Osteoblast (primary cell): Measurements from ENCODE around the gene APBB1. TPM values are rescaled to one million over a fixed set of nuclear protein-coding genes. Genes with fewer than 3 reads are reported as not detected.

Experiments used
- DNase-seq: peaks from one replicate; pipeline ENCODE4 v3.0.0; 2011; ENCODE audit warnings: low spot score, mixed read lengths; ENCODE audit not compliant: insufficient read length; ENCODE audit errors: missing footprints
- H2AFZ ChIP-seq: 2 replicates; pipeline ENCODE4 v1.6.0; 2011; ENCODE audit warnings: mild to moderate bottlenecking, low read length
- H3K27ac ChIP-seq: 2 replicates; pipeline ENCODE4 v1.5.1; 2011; ENCODE audit warnings: mild to moderate bottlenecking, low read depth, low read length, moderate library complexity
- H3K27me3 ChIP-seq: 2 replicates; pipeline ENCODE4 v1.6.0; 2012; ENCODE audit warnings: mild to moderate bottlenecking, control low read depth, inconsistent platforms, low read length, moderate library complexity; ENCODE audit not compliant: insufficient read depth
- H3K36me3 ChIP-seq: 2 replicates; pipeline ENCODE4 v1.5.1; 2011; ENCODE audit warnings: mild to moderate bottlenecking, low read length, control low read depth, moderate library complexity; ENCODE audit not compliant: insufficient read depth
- H3K4me1 ChIP-seq: 2 replicates; pipeline ENCODE4 v1.5.1; 2011; ENCODE audit warnings: mild to moderate bottlenecking, low read length, control low read depth, moderate library complexity; ENCODE audit not compliant: insufficient read depth
- H3K4me2 ChIP-seq: 2 replicates; pipeline ENCODE4 v1.6.0; 2011; ENCODE audit warnings: mild to moderate bottlenecking, low read length; ENCODE audit not compliant: insufficient read depth
- H3K4me3 ChIP-seq: fragments of 200-600 bp; sonication (generic); 3 replicates; pipeline ENCODE4 v1.5.1; 2012; ENCODE audit warnings: mild to moderate bottlenecking, low read length, inconsistent platforms; ENCODE audit not compliant: insufficient read depth
- H3K79me2 ChIP-seq: 2 replicates; pipeline ENCODE4 v1.6.0; 2012; ENCODE audit warnings: mild to moderate bottlenecking, low read length, control low read depth, inconsistent platforms; ENCODE audit not compliant: insufficient read depth
- H3K9me3 ChIP-seq: 2 replicates; pipeline ENCODE4 v1.5.1; 2011; ENCODE audit warnings: low read depth, low read length, control low read depth
- H4K20me1 ChIP-seq: 2 replicates; pipeline ENCODE4 v1.6.0; 2012; ENCODE audit warnings: mild to moderate bottlenecking, low read length, control low read depth; ENCODE audit not compliant: insufficient read depth
- CTCF ChIP-seq: IDR thresholded peaks from 2 replicates; pipeline ENCODE4 v1.5.1; 2011; ENCODE audit warnings: mild to moderate bottlenecking, low read depth, low read length, moderate library complexity; ENCODE audit errors: extremely low read depth
- total RNA-seq: library from RNA; depleted of rRNA; stranded (reverse); fragments of >200 nt; gene quantifications from 2 replicates; pipeline ENCODE4 v1.2.3, GENCODE V29; 2012

Gene APBB1
- total RNA-seq, 1 donor: 45.6 TPM

- Histone ChIP-seq H2AFZ (peak overlapping the region; percentile 4), H3K9me3 (no peaks in the 10 kb centered on the region), H4K20me1 (no peaks in the 10 kb centered on the region), H3K4me1 (peaks cover 25% of the 10 kb centered on the region), H3K27ac (no peak overlapping the region), H3K36me3 (peaks cover 3% of the 10 kb centered on the region), H3K4me3 (peak overlapping the region; percentile 33), H3K4me2 (peak overlapping the region; percentile 69), H3K27me3 (no peaks in the 10 kb centered on the region), H3K79me2 (peaks cover 15% of the 10 kb centered on the region)
- no peak for TF ChIP-seq CTCF
- no peak for DNase-seq
Measured at GRCh38 chr11:6387811-6388599, 30.9 kb downstream of the APBB1 start.

GRCh38 chr11:6385046-6385777 is 33.7 kb downstream of the APBB1 start:
- no peaks in the 10 kb centered on the region for H3K9me3 ChIP-seq
- no peak for DNase-seq
- no peak for TF ChIP-seq CTCF
- no peaks in the 10 kb centered on the region for H3K79me2 ChIP-seq
- no peak overlapping the region for H3K4me3 ChIP-seq
- no peak overlapping the region for H3K4me2 ChIP-seq
- no peaks in the 10 kb centered on the region for H4K20me1 ChIP-seq
- H3K27me3 ChIP-seq: no peaks in the 10 kb centered on the region
- no peaks in the 10 kb centered on the region for H3K36me3 ChIP-seq
- no peak overlapping the region for H2AFZ ChIP-seq
- no peak overlapping the region for H3K27ac ChIP-seq
- peaks cover 19% of the 10 kb centered on the region for H3K4me1 ChIP-seq

GRCh38 chr11:6378640-6378989 is 40.3 kb downstream of the APBB1 start:
- H3K27ac ChIP-seq: no peak overlapping the region
- H3K4me2 ChIP-seq: no peak overlapping the region

More at GRCh38 chr11:6378640-6378989, 40.3 kb downstream of the APBB1 start:
- no peaks in the 10 kb centered on the region for H3K4me1 ChIP-seq
- no peaks in the 10 kb centered on the region for H3K27me3 ChIP-seq
- no peak overlapping the region for H2AFZ ChIP-seq
- H4K20me1 ChIP-seq: no peaks in the 10 kb centered on the region
- H3K79me2 ChIP-seq: no peaks in the 10 kb centered on the region
- DNase-seq: no peak
- no peak for TF ChIP-seq CTCF
- H3K36me3 ChIP-seq: no peaks in the 10 kb centered on the region
- H3K9me3 ChIP-seq: no peaks in the 10 kb centered on the region
- no peak overlapping the region for H3K4me3 ChIP-seq
